Liver (tissue), 9 donors: Measurements from ENCODE around the gene GJB1. TPM values are rescaled to one million over a fixed set of nuclear protein-coding genes. Genes with fewer than 3 reads are reported as not detected.

Experiments
- DNase-seq: peaks from one replicate; pipeline ENCODE4 v3.0.0-alpha.2; 2017; ENCODE audit warnings: low spot score
- H3K27ac ChIP-seq, 2 donors: one replicate each; pipeline ENCODE4 v1.7.0; 2013; ENCODE audit warnings: inconsistent platforms in 2 of 2, low read length in 2 of 2, control low read depth in 1 of 2, low read depth in 1 of 2, mild to moderate bottlenecking in 1 of 2
- H3K27me3 ChIP-seq, 4 donors: one replicate each; pipeline versions ENCODE4 v1.6.1 to v1.7.0; 2013; ENCODE audit warnings: low read length in 3 of 4, inconsistent platforms in 1 of 4, mild to moderate bottlenecking in 1 of 4, moderate library complexity in 1 of 4; ENCODE audit not compliant: control insufficient read depth in 4 of 4, insufficient read depth in 4 of 4
- H3K36me3 ChIP-seq, 4 donors: one replicate each; pipeline versions ENCODE4 v1.6.1 to v1.7.0; 2013; ENCODE audit warnings: low read length in 3 of 4, mild to moderate bottlenecking in 3 of 4, low read depth in 1 of 4, moderate library complexity in 1 of 4; ENCODE audit not compliant: control insufficient read depth in 4 of 4, insufficient read depth in 3 of 4
- H3K4me1 ChIP-seq, 4 donors: one replicate each; pipeline versions ENCODE4 v1.6.1 to v1.7.0; 2013; ENCODE audit warnings: low read length in 3 of 4, mild to moderate bottlenecking in 3 of 4, moderate library complexity in 1 of 4; ENCODE audit not compliant: control insufficient read depth in 4 of 4, insufficient read depth in 4 of 4
- H3K4me3 ChIP-seq, 3 donors: one replicate each; pipeline versions ENCODE4 v1.6.1 to v1.7.0; 2013; ENCODE audit warnings: low read length in 3 of 3, control low read depth in 1 of 3, low read depth in 1 of 3, mild to moderate bottlenecking in 1 of 3
- H3K9ac ChIP-seq, 2 donors: one replicate each; pipeline ENCODE4 v1.7.0; 2013; ENCODE audit warnings: low read length in 2 of 2, mild to moderate bottlenecking in 2 of 2, moderate library complexity in 2 of 2, control low read depth in 1 of 2, low read depth in 1 of 2
- H3K9me3 ChIP-seq, 4 donors: one replicate each; pipeline versions ENCODE4 v1.6.1 to v1.7.0; 2013; ENCODE audit warnings: low read length in 3 of 4; ENCODE audit not compliant: control insufficient read depth in 4 of 4
- ATF3 ChIP-seq: IDR thresholded peaks from 2 replicates; pipeline ENCODE4 v1.6.1; 2016; ENCODE audit warnings: antibody characterized with exemption
- CTCF ChIP-seq: fragments of 150-350 bp; IDR thresholded peaks from 2 replicates; pipeline ENCODE4 v1.5.1; 2017; ENCODE audit warnings: improper control_type of control experiment, low read depth, low read length; ENCODE audit not compliant: missing input control
- EGR1 ChIP-seq, 2 donors: IDR thresholded peaks; 2 replicates each; pipeline ENCODE4 v1.6.1; 2016 to 2018; ENCODE audit warnings: antibody characterized with exemption in 2 of 2, low read depth in 2 of 2
- FOXA1 ChIP-seq: IDR thresholded peaks from 2 replicates; pipeline ENCODE4 v1.6.1; 2016; ENCODE audit warnings: antibody characterized with exemption
- FOXA2 ChIP-seq: IDR thresholded peaks from 2 replicates; pipeline ENCODE4 v1.6.1; 2016; ENCODE audit warnings: antibody characterized with exemption
- GABPA ChIP-seq, 2 donors: IDR thresholded peaks in 1 of 2; conservative IDR thresholded peaks in 1 of 2; 2 replicates each; pipeline ENCODE4 v1.6.1; 2016; ENCODE audit warnings: antibody characterized with exemption in 2 of 2, mild to moderate bottlenecking in 1 of 2, moderate library complexity in 1 of 2
- HNF4A ChIP-seq, 2 donors: conservative IDR thresholded peaks; 2 replicates each; pipeline ENCODE4 v1.6.1; 2016; ENCODE audit warnings: antibody characterized with exemption in 2 of 2, mild to moderate bottlenecking in 2 of 2
- HNF4G ChIP-seq: IDR thresholded peaks from 2 replicates; pipeline ENCODE4 v1.6.1; 2016; ENCODE audit warnings: antibody characterized with exemption
- JUND ChIP-seq, 2 donors: IDR thresholded peaks; 2 replicates each; pipeline ENCODE4 v1.6.1; 2016; ENCODE audit warnings: antibody characterized with exemption in 2 of 2
- MAX ChIP-seq: IDR thresholded peaks from 2 replicates; pipeline ENCODE4 v1.6.1; 2016; ENCODE audit warnings: antibody characterized with exemption
- NR2F2 ChIP-seq: IDR thresholded peaks from 2 replicates; pipeline ENCODE4 v1.6.1; 2016; ENCODE audit warnings: antibody characterized with exemption
- RAD21 ChIP-seq, 2 donors: IDR thresholded peaks; 2 replicates each; pipeline ENCODE4 v1.6.1; 2016; ENCODE audit warnings: antibody characterized with exemption in 2 of 2, mild to moderate bottlenecking in 2 of 2
- REST ChIP-seq: IDR thresholded peaks from 2 replicates; pipeline ENCODE4 v1.6.1; 2016; ENCODE audit warnings: antibody characterized with exemption, mild to moderate bottlenecking
- RXRA ChIP-seq, 2 donors: IDR thresholded peaks; 2 replicates each; pipeline ENCODE4 v1.6.1; 2017 to 2018; ENCODE audit warnings: antibody characterized with exemption in 2 of 2, mild to moderate bottlenecking in 1 of 2
- SP1 ChIP-seq: IDR thresholded peaks from 2 replicates; pipeline ENCODE4 v1.6.1; 2018; ENCODE audit warnings: antibody characterized with exemption, mild to moderate bottlenecking
- TAF1 ChIP-seq: conservative IDR thresholded peaks from 2 replicates; pipeline ENCODE4 v1.6.1; 2016; ENCODE audit warnings: antibody characterized with exemption, mild to moderate bottlenecking
- YY1 ChIP-seq: IDR thresholded peaks from 2 replicates; pipeline ENCODE4 v1.6.1; 2016; ENCODE audit warnings: antibody characterized with exemption, mild to moderate bottlenecking
- ZBTB33 ChIP-seq: IDR thresholded peaks from 2 replicates; pipeline ENCODE4 v1.6.1; 2016; ENCODE audit warnings: antibody characterized with exemption
- WGBS: extraction: QIAGEN DNeasy Blood & Tissue Kit; methylation state at CpG from one replicate; pipeline ENCODE4 v1.1.7; 2013; 5-methylcytosine and 5-hydroxymethylcytosine counted together
- polyA plus RNA-seq, 2 donors: library from polyadenylated mRNA; stranded (reverse) in 1 of 2; unstranded in 1 of 2; fragments of 200-250 nt in 1 of 2; fragments of >200 nt in 1 of 2; fragmentation: Nextera tagmentation in 1 of 2; extraction: Ambion mirVana in 1 of 2; gene quantifications; one replicate each; pipeline versions ENCODE4 v1.2.1 to v1.2.3, GENCODE V29; 2013 to 2015
- total RNA-seq, 2 donors: library from RNA; depleted of rRNA; stranded (reverse); fragments of >200 nt; gene quantifications; one replicate each; pipeline ENCODE4 v1.2.3, GENCODE V29; 2014
- donor health status: healthy.
- donor health status: healthy.
- donor health status: healthy.
- donor health status: healthy.
- donor health status: healthy.

Gene GJB1
- total and polyA plus RNA-seq, 4 donors = 77.1 to 251 (median 199) TPM

GRCh38 chrX:71251466-71251973 is 28.5 kb downstream of the GJB1 start:
- H3K4me3 ChIP-seq = no peak overlapping the region
- H3K9ac ChIP-seq = no peak overlapping the region
- H3K4me1 ChIP-seq = peaks cover 5 to 9% (median 7%) of the 10 kb centered on the region in 4 donors
- H3K27me3 ChIP-seq = no peaks in the 10 kb centered on the region
- 78% methylated on average over 8 of the region's 8 CpGs for WGBS
- TF ChIP-seq RAD21 (IDR thresholded peaks at IDR 0.05) = no peak
- TF ChIP-seq YY1 = no peak
- no peak for TF ChIP-seq EGR1 (IDR thresholded peaks at IDR 0.05; ENCODE audit: low read depth in 2 of 2)
- TF ChIP-seq MAX = no peak
- TF ChIP-seq FOXA2 = no peak
- no peak for TF ChIP-seq RXRA (IDR thresholded peaks at IDR 0.05)
- no peak for TF ChIP-seq FOXA1
- TF ChIP-seq NR2F2 = no peak
- no peak for TF ChIP-seq REST
- no peak for TF ChIP-seq CTCF
- TF ChIP-seq ZBTB33 = no peak
- TF ChIP-seq ATF3 = no peak
- no peak for TF ChIP-seq HNF4A (conservative IDR thresholded peaks at IDR 0.05)
- TF ChIP-seq SP1 = no peak
- no peak for TF ChIP-seq JUND (IDR thresholded peaks at IDR 0.05)
- TF ChIP-seq HNF4G = no peak
- TF ChIP-seq TAF1 = no peak
- no peak for TF ChIP-seq GABPA (IDR thresholded peaks at IDR 0.05 in 1 of 2, conservative IDR thresholded peaks at IDR 0.05 in 1 of 2)
- DNase-seq = no peak
- H3K27ac ChIP-seq = no peak overlapping the region
- H3K9me3 ChIP-seq = no peaks in the 10 kb centered on the region
- peaks cover 2 to 15% (median 9%) of the 10 kb centered on the region in 4 donors for H3K36me3 ChIP-seq
